ENCODE results near the gene HAVCR2.

HAVCR2 gene

GRCh38 chr5:157115502-157115901 is 6.7 kb upstream of the HAVCR2 start:
- Mint-ChIP-seq H3K9me3 (no peaks in the 10 kb centered on the region), H3K4me1 (peaks cover 4 to 5% of the 10 kb centered on the region in 2 donors), H3K4me3 (no peak overlapping the region), H3K36me3 (no peaks in the 10 kb centered on the region), H3K27ac (no peak overlapping the region), H3K27me3 (no peaks in the 10 kb centered on the region)
- DNase-seq: no peak
- ATAC-seq (replicated peaks): no peak

GRCh38 chr5:157115012-157115411 is 6.2 kb upstream of the HAVCR2 start:
- Mint-ChIP-seq H3K4me3 (no peak overlapping the region), H3K36me3 (no peaks in the 10 kb centered on the region), H3K27me3 (no peaks in the 10 kb centered on the region), H3K9me3 (no peaks in the 10 kb centered on the region), H3K27ac (no peak overlapping the region), H3K4me1 (peaks cover 5% of the 10 kb centered on the region in 2 donors)
- ATAC-seq (replicated peaks): no peak
- no peak for DNase-seq

DNA sequence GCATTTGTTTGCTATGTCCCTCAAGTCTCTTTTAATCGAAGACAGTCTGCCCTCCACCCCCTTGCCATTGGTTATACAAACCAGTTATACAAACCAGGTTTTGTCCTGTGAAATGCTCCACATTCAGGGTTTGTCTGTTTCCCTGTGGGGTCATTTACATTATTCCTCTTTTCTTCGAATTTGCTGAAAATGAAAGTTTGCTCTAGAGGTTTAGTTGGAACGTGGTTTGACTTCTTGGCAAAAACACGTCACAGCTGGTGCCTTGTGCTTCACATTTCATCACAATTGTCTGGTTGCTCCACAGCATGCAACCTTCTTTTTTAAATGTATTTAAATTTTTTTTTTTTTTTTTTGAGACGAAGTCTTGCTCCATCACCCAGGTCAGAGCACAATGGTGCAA is 4.2 kb upstream of the HAVCR2 start:
- H3K27ac Mint-ChIP-seq: peak overlapping the region; percentile 25
- H3K4me1 Mint-ChIP-seq: peaks cover 18 to 25% of the 10 kb centered on the region in 2 donors
- H3K4me3 Mint-ChIP-seq: no peak overlapping the region
- ATAC-seq (replicated peaks) (no peak), DNase-seq (no peak)
- H3K36me3 Mint-ChIP-seq: no peaks in the 10 kb centered on the region
- H3K27me3 Mint-ChIP-seq: no peaks in the 10 kb centered on the region
- no peaks in the 10 kb centered on the region for H3K9me3 Mint-ChIP-seq

DNA sequence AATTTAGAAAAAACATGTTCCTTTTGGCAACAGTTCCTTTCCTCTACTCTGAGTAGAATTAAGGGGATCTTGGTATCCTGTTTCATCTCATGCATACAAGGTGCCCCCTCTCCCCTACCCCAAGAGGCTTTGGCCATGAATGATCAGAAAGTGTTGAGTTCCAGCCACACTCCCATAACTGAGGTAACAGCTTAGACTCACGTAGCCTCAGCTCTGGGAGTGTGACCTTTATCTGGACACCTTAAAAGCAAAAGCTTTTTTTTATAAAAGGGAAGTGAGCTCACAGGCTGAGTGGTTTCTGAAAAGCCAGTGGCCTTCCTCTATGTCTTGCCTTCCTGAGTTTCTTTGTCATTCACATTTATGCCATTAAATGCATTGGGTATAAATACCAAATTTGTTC is 900 bp upstream of the HAVCR2 start:
- Mint-ChIP-seq H3K4me3 (peak overlapping the region; percentile 79 to 87), H3K27me3 (no peaks in the 10 kb centered on the region), H3K27ac (peak overlapping the region; percentile 98), H3K4me1 (peaks cover 19 to 47% of the 10 kb centered on the region in 2 donors), H3K36me3 (no peaks in the 10 kb centered on the region), H3K9me3 (no peaks in the 10 kb centered on the region)
- ATAC-seq (replicated peaks) (peak; percentile 77 to 80), DNase-seq (peak; percentile 36)

DNA sequence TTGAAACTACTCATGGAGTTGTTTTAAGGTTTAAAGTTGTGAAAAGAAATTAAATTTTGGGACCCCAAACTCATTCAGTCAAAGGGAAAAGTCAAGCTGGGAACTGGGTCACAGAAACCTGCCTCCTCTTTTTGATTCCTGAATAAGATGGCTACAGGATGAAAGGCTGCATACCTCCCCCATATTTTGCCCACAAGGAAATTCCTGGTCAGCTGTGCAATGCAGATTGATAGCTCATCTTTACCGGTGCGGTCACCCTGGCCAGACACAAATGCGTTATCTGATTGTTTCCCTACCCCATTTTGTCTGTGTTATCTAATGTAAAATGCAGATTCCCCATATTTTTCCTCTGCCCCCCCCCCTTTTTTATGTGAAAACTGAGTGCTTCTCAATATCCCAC is 1.3 kb downstream of the HAVCR2 start:
- DNase-seq (no peak), ATAC-seq (replicated peaks) (no peak)
- Mint-ChIP-seq H3K4me1 (peaks cover 16 to 47% of the 10 kb centered on the region in 2 donors), H3K9me3 (no peaks in the 10 kb centered on the region), H3K27me3 (no peaks in the 10 kb centered on the region), H3K27ac (no peak overlapping the region), H3K36me3 (peaks cover 2 to 3% of the 10 kb centered on the region in 2 donors), H3K4me3 (peak overlapping the region; percentile 13 to 59)

DNA sequence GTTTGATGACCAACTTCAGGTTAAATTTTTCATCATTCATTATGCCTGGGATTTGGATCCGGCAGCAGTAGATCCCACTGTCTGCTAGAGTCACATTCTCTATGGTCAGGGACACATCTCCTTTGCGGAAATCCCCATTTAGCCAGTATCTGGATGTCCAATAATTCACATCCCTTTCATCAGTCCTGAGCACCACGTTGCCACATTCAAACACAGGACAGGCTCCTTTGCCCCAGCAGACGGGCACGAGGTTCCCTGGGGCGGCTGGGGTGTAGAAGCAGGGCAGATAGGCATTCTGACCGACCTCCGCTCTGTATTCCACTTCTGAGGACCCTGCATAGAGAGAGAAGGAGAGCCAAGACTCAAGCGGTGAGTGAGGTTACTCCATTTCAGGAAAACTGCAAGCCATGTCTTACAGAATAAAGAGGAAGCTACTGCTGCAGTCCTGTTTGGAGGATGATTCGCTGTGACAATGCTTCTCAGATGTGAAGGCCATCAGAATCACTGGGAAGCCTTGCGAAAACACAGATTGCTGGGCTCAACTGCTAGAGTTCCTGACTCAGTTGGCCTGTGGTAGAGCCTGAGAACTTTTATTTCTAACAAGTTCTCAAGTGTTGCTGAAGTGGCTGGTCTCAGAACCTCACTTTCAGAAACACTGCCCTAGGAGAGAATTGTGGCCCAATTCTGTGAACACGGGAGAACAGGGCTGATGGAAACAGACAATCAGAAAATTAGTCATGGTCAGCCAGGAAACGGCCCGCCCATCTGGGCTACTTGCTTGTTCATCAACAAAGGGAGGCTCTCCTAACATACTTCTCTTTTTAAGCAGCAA is 2.0 kb downstream of the HAVCR2 start:
- Mint-ChIP-seq H3K9me3 (no peaks in the 10 kb centered on the region), H3K27me3 (no peaks in the 10 kb centered on the region), H3K36me3 (peaks cover 3 to 4% of the 10 kb centered on the region in 2 donors), H3K4me1 (peaks cover 16 to 47% of the 10 kb centered on the region in 2 donors), H3K27ac (peak overlapping the region; percentile 47), H3K4me3 (peak overlapping the region; percentile 55 to 59)
- DNase-seq (peak; percentile 13), ATAC-seq (replicated peaks) (peak; percentile 22 to 26)

DNA sequence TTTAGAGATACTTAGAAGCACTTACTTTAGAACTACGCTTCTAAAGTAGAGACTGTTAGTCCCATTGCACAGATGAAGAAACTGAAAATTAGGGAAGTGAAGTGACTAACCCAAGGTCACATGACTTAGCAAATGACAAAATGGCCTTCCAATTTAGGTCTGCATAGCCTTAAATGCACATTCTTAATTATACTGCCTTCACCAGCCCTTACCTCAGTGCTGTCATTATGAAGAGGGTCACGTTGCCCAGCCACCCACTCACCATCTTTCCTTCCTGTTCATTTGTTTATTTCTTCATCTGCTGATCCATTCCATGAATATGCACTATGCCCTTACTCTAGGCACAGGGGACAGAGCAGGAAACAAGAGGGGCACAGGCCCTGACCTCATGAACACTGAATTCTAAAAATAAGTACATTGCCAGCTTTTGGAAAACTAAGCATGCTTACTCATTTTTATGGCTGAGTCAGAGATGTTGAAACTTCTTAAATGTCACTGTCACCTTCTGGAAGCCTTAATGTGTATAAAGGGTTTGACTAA is 8.6 kb downstream of the HAVCR2 start:
- DNase-seq (peak; percentile 40), ATAC-seq (replicated peaks) (peak; percentile 90 to 95)
- peaks cover 0 to 2% of the 10 kb centered on the region in 2 donors for H3K9me3 Mint-ChIP-seq
- H3K4me1 Mint-ChIP-seq: peaks cover 4 to 11% of the 10 kb centered on the region in 2 donors
- peaks cover 7 to 11% of the 10 kb centered on the region in 2 donors for H3K36me3 Mint-ChIP-seq
- H3K4me3 Mint-ChIP-seq: no peak overlapping the region
- H3K27me3 Mint-ChIP-seq: no peaks in the 10 kb centered on the region
- H3K27ac Mint-ChIP-seq: peak overlapping the region; percentile 90

DNA sequence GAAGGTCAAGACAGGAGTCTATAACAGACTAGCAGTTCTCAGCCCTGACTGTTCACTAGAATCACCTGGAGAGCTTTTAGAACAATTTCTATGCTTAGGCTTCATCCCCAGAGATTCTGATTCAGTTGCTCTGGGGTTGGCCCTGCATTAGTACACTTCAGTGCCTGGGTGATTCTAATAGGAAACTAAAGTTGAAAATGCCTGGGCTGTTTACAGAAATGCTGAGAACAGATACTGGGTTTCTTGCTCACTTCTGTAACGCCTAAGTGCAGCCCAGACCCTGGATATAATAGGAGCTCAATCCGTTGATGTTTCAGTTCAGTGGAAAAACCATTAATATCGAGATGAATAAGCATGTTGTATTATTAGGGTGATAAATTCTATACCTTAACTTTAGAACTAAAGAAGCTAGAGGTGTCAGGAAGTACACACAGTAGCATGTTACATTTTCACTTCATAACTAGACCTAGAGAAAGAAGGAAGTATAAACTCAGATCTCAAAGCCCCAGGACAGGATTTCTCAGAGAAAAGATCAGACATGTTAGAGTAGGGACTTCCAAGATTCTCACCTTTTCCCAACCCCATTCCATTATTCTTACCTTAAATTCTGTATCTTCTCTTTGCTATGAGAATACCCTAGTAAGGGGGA is 20.4 kb downstream of the HAVCR2 start:
- Mint-ChIP-seq H3K9me3 (no peaks in the 10 kb centered on the region), H3K36me3 (peaks cover 13 to 15% of the 10 kb centered on the region in 2 donors), H3K4me3 (no peak overlapping the region), H3K4me1 (peaks cover 0 to 4% of the 10 kb centered on the region in 2 donors), H3K27ac (no peak overlapping the region), H3K27me3 (no peaks in the 10 kb centered on the region)
- ATAC-seq (replicated peaks) (peak in 1 of 2 donors; percentile 45), DNase-seq (no peak)

- H3K36me3 Mint-ChIP-seq: peaks cover 13 to 19% of the 10 kb centered on the region in 2 donors
- DNase-seq: no peak
- H3K27ac Mint-ChIP-seq: no peak overlapping the region
- H3K9me3 Mint-ChIP-seq: no peaks in the 10 kb centered on the region
- peaks cover 0 to 4% of the 10 kb centered on the region in 2 donors for H3K4me1 Mint-ChIP-seq
- no peak for ATAC-seq (replicated peaks)
- no peaks in the 10 kb centered on the region for H3K27me3 Mint-ChIP-seq
- H3K4me3 Mint-ChIP-seq: no peak overlapping the region
Observed at GRCh38 chr5:157086751-157087359, 22.0 kb downstream of the HAVCR2 start.

GRCh38 chr5:157085930-157086329 is 22.9 kb downstream of the HAVCR2 start:
- Mint-ChIP-seq H3K27ac (no peak overlapping the region), H3K4me1 (peaks cover 0 to 4% of the 10 kb centered on the region in 2 donors), H3K4me3 (no peak overlapping the region), H3K36me3 (peaks cover 9 to 15% of the 10 kb centered on the region in 2 donors), H3K9me3 (no peaks in the 10 kb centered on the region), H3K27me3 (no peaks in the 10 kb centered on the region)
- DNase-seq: no peak
- no peak for ATAC-seq (replicated peaks)

DNA sequence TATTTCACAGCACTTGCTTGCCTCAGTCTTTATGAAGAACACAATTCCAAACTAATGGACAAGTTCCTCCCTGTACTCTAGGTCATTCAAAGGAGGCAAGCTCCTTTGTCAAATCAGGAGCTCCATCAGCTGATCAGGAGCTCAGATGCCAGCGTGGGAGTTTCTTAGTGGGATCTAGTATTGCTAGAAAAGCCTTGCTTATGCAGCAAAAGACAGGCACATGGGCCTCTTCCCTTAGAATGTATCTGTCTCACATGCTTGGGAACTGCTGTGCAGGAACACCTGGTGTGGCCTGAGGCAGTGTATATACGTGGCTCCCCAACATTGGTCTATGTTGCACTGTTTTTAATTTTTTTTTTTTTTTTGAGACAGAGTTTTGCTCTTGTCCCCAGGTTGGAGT is 28.6 kb downstream of the HAVCR2 start:
- H3K27ac Mint-ChIP-seq: no peak overlapping the region
- peaks cover 2 to 5% of the 10 kb centered on the region in 2 donors for H3K4me1 Mint-ChIP-seq
- H3K4me3 Mint-ChIP-seq: no peak overlapping the region
- peaks cover 3 to 8% of the 10 kb centered on the region in 2 donors for H3K36me3 Mint-ChIP-seq
- peaks cover 0 to 4% of the 10 kb centered on the region in 2 donors for H3K27me3 Mint-ChIP-seq
- DNase-seq (no peak), ATAC-seq (replicated peaks) (no peak)
- peaks cover 1 to 4% of the 10 kb centered on the region in 2 donors for H3K9me3 Mint-ChIP-seq

- Mint-ChIP-seq H3K27me3 (peaks cover 0 to 4% of the 10 kb centered on the region in 2 donors), H3K4me3 (no peak overlapping the region), H3K4me1 (peaks cover 12 to 28% of the 10 kb centered on the region in 2 donors), H3K36me3 (peaks cover 6 to 8% of the 10 kb centered on the region in 2 donors), H3K27ac (no peak overlapping the region), H3K9me3 (peaks cover 6 to 8% of the 10 kb centered on the region in 2 donors)
- ATAC-seq (replicated peaks) (no peak), DNase-seq (no peak)
Observed at GRCh38 chr5:157076558-157076957, 32.3 kb downstream of the HAVCR2 start.

- ATAC-seq (replicated peaks) (no peak), DNase-seq (no peak)
- H3K4me3 Mint-ChIP-seq: no peak overlapping the region
- no peak overlapping the region for H3K27ac Mint-ChIP-seq
- H3K36me3 Mint-ChIP-seq: peaks cover 6 to 8% of the 10 kb centered on the region in 2 donors
- peaks cover 6 to 8% of the 10 kb centered on the region in 2 donors for H3K9me3 Mint-ChIP-seq
- peaks cover 12 to 28% of the 10 kb centered on the region in 2 donors for H3K4me1 Mint-ChIP-seq
- H3K27me3 Mint-ChIP-seq: peaks cover 0 to 4% of the 10 kb centered on the region in 2 donors
Observed at GRCh38 chr5:157072508-157072907, 36.3 kb downstream of the HAVCR2 start.

GRCh38 chr5:157069949-157070348 is 38.9 kb downstream of the HAVCR2 start:
- H3K4me1 Mint-ChIP-seq: peaks cover 8 to 20% of the 10 kb centered on the region in 2 donors
- no peak overlapping the region for H3K27ac Mint-ChIP-seq
- peaks cover under 1 to 1% of the 10 kb centered on the region in 2 donors for H3K36me3 Mint-ChIP-seq
- peaks cover 4% of the 10 kb centered on the region in 2 donors for H3K9me3 Mint-ChIP-seq
- DNase-seq (no peak), ATAC-seq (replicated peaks) (no peak)
- H3K4me3 Mint-ChIP-seq: no peak overlapping the region
- H3K27me3 Mint-ChIP-seq: no peaks in the 10 kb centered on the region
